A549 treated with CORT108297 at 1 μM for 4 hours (cell line): ENCODE data around the gene GAREM1. TPM values are rescaled to one million over a fixed set of nuclear protein-coding genes. Genes with fewer than 3 reads are reported as not detected.

ENCODE experiments used
- total RNA-seq: library from RNA; stranded (reverse); fragments of 200-300 nt; extraction: Qiagen RNA extraction; gene quantifications from 5 replicates; pipeline ENCODE4 v1.2.3, GENCODE V29; 2022

Gene GAREM1
- 2.8 to 4.3 TPM (median 3.3 TPM) in 5 replicates for total RNA-seq

DNA sequence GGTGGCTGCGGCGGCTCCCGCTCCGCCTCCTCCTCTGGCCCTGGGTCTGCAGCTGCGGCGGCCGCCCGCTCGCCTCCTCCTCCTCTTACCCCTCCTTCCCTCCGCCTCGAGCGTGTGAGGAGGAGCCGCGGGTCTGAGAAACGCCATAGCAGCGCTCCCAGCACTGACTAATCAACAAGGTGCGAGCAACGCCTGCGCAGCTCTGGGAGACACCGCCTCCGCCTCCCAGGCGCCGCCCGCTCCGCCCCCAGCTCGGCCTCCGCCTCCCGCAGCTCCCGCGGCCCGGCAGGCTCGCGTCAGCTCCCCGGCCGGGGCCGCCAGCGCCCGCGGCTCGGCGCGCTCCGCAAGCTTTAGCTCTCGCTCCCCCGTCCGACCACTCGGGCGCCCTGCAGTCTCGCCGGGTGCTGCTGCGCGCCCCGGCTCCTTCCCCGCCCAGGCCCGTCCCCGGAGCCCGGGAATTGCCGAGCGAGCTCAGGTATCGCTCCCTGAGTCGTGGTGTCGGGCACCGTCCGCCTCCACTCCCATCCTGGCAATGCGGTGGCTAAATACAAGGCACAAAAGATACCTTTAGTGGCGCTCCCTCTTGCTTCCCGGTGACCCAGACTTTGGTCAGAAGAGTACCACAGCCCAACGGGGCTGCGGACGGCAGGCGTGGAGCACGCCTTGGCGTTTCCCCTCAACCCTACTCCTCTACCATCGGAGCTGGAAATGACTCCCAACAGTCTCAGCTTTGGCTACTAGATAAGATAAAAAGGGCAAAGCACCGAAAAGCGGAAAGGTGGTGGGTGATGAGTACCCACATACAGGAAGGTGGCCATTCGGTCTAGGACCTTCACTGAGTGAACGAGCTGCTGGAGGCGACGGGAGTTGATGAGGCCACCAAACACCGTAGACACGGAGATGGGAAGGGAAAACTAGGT is at the start of gene GAREM1:
Gene GAREM1 (minus strand): TSS at position 169 of the 920 bp plus-strand sequence. CDS start 454 bp downstream, outside the sequence.

